Activated T-cell treated with anti-CD3 and anti-CD28 coated beads, Interleukin-2, amount 50 U/mL, for 24 hours (primary cell): Measurements from ENCODE around the gene C1orf115.
"Not testable (repeated sequence)": the region's sequence is repeated elsewhere in the genome, so short reads cannot be mapped to it uniquely, and the experiment has no call there.

ENCODE experiments used
- DNase-seq: peaks from one replicate; pipeline ENCODE4 v3.0.0-alpha.2; 2020
- H3K27ac Mint-ChIP-seq: 2 replicates; pipeline ENCODE4 v1.8.0; 2020; ENCODE audit warnings: mild to moderate bottlenecking, mixed read lengths
- H3K27me3 Mint-ChIP-seq: 2 replicates; pipeline ENCODE4 v1.8.0; 2020; ENCODE audit warnings: mixed read lengths
- H3K36me3 Mint-ChIP-seq: 2 replicates; pipeline ENCODE4 v1.8.0; 2020; ENCODE audit warnings: low read depth, mixed read lengths
- H3K4me1 Mint-ChIP-seq: 2 replicates; pipeline ENCODE4 v1.8.0; 2020; ENCODE audit warnings: low read depth, mixed read lengths
- H3K4me3 Mint-ChIP-seq: 2 replicates; pipeline ENCODE4 v1.8.0; 2020; ENCODE audit warnings: mild to moderate bottlenecking, moderate library complexity, mixed read lengths
- H3K9me3 Mint-ChIP-seq: 2 replicates; pipeline ENCODE4 v1.8.0; 2020; ENCODE audit warnings: mixed read lengths

C1orf115 gene

DNA sequence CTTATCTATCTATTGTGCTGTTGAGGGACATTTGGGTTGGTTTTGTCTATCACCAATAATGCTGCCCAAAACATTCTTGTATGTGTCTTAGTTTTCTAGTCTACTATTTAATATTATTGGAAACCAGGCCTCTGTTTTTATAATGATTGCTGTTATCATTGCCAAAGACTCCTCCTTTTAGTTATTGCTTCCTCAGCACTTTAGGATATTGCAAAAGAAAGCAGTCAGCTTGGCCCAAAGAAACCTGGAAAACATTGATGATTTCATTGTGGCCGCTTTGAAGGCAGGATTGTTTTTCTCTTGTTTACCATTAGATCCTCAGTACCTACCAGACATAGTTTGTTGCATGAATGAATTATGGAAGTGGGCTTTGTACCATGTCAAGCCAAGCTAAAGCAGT is 37.4 kb downstream of the C1orf115 start:
- Mint-ChIP-seq H3K36me3 (no peaks in the 10 kb centered on the region), H3K27ac (no peak overlapping the region), H3K27me3 (peaks cover 3% of the 10 kb centered on the region), H3K4me1 (no peaks in the 10 kb centered on the region), H3K4me3 (no peak overlapping the region), H3K9me3 (no peaks in the 10 kb centered on the region)
- no peak for DNase-seq

DNA sequence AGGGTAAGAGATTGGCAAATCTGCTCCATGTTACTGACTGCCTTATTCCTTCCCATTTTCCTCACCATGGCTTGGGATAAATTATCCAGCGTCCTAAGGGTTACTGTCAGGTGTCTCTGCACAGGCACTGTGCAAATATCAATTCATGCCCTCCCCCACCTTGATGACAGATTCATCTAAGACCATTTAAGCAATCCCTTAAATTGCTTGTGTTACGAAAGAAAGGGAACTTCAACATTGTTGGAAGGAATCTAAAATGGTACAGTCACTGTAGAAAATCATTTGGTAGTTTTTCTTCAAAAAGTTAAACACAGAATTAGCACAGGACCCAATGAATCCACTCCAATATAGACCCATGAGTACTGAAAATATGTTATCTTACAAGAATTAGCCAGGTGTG is 40.3 kb downstream of the C1orf115 start:
- Mint-ChIP-seq H3K27me3 (peaks cover 3% of the 10 kb centered on the region), H3K9me3 (no peaks in the 10 kb centered on the region), H3K27ac (no peak overlapping the region), H3K4me1 (peaks cover 10% of the 10 kb centered on the region), H3K36me3 (no peaks in the 10 kb centered on the region), H3K4me3 (no peak overlapping the region)
- no peak for DNase-seq

DNA sequence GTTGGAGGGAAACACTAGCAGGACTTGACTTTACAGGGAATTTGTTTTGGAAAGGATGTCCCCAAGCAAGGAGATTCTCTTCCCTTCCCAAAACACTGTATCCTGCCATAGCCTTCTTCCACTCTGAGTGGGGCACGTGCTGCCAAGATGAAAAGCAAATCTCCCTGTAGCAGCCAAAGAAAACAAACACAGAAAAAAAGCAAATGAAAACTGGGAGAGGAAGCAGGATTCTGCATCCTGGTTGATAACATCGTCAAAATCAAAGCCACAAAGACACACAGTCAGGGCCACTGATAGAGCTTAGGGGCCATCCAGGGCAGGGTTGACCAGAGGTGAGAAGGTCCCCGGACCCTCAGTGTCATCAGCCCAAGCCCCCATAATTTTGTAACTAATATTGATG is 42.0 kb downstream of the C1orf115 start:
- Mint-ChIP-seq H3K27me3 (no peaks in the 10 kb centered on the region), H3K27ac (peak overlapping the region; percentile 14), H3K36me3 (no peaks in the 10 kb centered on the region), H3K4me1 (peaks cover 10% of the 10 kb centered on the region), H3K4me3 (no peak overlapping the region), H3K9me3 (no peaks in the 10 kb centered on the region)
- no peak for DNase-seq

DNA sequence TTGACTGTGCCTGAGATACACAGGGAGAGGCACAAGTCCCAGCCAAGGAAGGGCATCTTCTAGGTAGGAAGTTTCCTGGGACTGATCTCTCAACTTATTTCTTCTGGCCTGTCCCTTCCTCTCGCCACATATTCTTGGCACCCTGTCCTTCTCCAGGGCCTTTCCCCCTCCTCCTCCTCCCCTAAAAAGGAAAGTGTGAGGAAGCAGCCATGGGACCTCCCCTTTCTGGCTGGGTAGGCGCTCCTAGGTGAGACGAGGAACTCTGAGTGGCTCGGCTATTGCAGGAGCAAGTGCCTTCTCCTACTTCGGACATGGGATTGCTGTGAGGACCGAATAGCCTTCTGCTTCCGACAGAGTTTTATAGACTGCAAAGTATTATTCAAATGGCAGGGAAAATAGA is 42.5 kb downstream of the C1orf115 start:
- Mint-ChIP-seq H3K27me3 (no peaks in the 10 kb centered on the region), H3K36me3 (no peaks in the 10 kb centered on the region), H3K27ac (peak overlapping the region; percentile 14), H3K4me1 (peaks cover 10% of the 10 kb centered on the region), H3K9me3 (no peaks in the 10 kb centered on the region), H3K4me3 (no peak overlapping the region)
- no peak for DNase-seq

DNA sequence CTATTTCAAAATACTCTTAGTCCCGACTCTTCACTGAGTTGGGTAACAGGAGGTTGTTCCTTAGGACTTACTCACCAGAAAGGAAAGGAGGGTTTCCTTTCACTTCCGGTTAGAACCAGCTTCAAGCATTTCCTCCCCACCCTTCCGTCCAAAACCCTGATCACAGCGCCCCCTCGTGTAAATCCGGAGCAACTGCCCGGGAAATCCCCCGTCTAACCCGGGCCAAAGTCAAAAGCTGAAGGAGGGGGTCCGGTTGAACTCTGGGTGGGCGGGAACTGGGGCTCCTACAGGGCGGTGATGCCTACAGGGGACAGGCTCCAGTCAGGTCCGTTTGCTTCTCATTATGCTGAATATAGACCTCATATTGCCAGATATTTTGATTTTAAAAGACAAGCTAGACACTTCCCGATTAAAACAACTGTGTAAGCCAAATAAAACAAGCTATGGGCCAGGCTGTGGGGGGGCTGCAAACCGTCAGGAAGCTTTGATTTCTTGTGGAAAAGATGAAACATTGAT is 43.0 kb downstream of the C1orf115 start:
- H3K36me3 Mint-ChIP-seq: no peaks in the 10 kb centered on the region

DNA sequence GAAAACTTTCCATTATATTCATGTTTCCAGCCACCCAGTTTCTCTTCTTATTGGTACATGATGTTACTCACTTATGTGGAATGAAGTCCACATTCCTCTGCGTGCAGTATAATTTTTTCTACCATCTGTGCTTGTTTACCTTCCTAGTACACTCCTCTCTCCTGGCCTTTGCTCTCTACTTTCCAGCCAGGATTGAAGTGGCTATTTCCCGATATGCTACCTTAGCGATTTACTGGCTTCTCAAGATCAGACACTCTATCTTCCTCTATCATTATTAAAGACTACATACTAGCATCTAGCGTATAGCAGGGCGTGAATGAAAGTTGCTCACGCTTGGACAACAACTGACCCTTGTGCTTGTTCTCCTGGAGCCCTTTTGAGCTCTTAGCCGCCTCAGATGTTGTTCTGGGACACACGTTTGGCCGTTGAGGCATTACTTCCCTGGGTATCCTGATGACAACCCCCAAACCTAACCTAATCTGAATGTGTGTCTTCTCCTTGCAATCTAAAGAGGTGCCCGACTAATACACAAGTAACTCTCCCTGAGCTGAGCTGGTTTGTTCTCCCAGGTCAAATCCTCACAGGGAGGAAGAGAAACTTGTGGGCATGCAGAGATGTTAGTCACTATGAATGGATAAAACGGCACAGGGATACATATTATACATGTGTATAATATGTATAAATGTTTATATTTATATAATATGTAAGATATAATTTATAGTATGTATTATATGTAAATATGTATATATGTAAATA is 44.6 kb downstream of the C1orf115 start:
- H3K36me3 Mint-ChIP-seq: no peaks in the 10 kb centered on the region
- H3K4me1 Mint-ChIP-seq: peaks cover 10% of the 10 kb centered on the region
- H3K4me3 Mint-ChIP-seq: no peak overlapping the region
- H3K27ac Mint-ChIP-seq: no peak overlapping the region
- DNase-seq: no peak
- H3K9me3 Mint-ChIP-seq: no peaks in the 10 kb centered on the region
- no peaks in the 10 kb centered on the region for H3K27me3 Mint-ChIP-seq

More for the DNA sequence above, 43.0 kb downstream of the C1orf115 start:
- no peak overlapping the region for H3K27ac Mint-ChIP-seq
- H3K9me3 Mint-ChIP-seq: no peaks in the 10 kb centered on the region
- H3K4me1 Mint-ChIP-seq: peaks cover 10% of the 10 kb centered on the region
- H3K4me3 Mint-ChIP-seq: peak overlapping the region; percentile 44
- H3K27me3 Mint-ChIP-seq: no peaks in the 10 kb centered on the region
- DNase-seq: peak; percentile 82

DNA sequence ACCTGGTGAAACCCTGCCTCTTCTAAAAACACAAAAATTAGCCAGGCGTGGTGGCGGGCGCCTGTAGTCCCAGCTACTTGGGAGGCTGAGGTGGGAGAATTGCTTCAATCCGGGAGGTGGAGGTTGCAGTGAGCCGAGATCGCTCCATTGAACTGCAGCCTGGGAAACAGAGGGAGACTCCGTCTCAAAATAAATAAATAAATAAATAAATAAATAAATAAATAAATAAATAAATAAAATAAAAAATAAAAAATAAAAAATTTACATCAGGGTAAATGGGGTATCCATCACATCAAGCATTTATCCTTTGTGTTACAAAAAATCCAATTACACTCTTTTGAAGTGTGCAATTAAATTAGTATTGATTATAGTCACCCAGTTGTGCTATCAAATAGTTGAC is 46.1 kb downstream of the C1orf115 start:
- H3K36me3 Mint-ChIP-seq, H3K9me3 Mint-ChIP-seq, DNase-seq, H3K27ac Mint-ChIP-seq, H3K27me3 Mint-ChIP-seq, H3K4me3 Mint-ChIP-seq: not testable (repeated sequence)
- peaks cover 10% of the 10 kb centered on the region for H3K4me1 Mint-ChIP-seq

DNA sequence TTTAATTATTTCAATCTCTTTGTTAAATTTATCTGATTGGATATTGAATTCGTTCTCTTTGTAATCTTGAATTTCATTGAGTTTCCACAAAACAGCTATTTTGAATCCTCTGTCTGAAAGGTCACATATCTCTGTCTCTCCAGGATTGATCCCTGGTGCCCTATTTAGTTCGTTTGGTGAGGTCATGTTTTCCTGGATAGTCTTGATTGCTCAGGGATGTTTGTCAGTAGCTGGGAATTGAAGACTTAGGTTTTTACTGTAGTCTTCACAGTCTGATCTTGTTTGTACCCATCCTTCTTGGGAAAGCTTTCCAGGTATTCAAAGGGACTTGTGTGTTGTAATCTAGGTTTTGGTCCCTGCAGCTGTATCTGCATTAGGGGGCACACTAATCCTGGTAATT is 51.2 kb downstream of the C1orf115 start:
- H3K27me3 Mint-ChIP-seq: peaks cover 19% of the 10 kb centered on the region
- H3K4me3 Mint-ChIP-seq: no peak overlapping the region
- H3K4me1 Mint-ChIP-seq: no peaks in the 10 kb centered on the region
- no peaks in the 10 kb centered on the region for H3K36me3 Mint-ChIP-seq
- H3K9me3 Mint-ChIP-seq: no peaks in the 10 kb centered on the region
- H3K27ac Mint-ChIP-seq: no peak overlapping the region
- DNase-seq: no peak

DNA sequence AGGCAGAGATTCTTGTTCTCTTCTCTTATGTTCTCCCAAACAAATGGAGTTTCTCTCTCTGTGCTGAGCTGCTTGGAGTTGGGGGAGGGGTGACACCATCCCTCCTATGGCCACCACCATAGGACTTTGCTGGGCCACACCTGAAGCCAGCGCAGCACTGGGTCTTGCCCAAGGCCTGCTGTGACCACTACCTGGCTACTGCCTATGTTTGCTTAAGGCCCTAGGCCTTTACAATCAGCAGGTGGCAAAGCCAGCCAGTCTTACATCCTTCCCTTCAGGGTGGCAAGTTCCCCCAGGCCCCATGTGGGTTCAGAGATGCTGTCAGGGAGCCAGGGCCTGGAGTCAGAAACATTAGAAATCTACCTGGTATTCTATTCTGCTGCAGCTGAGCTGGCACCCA is 51.7 kb downstream of the C1orf115 start:
- H3K4me3 Mint-ChIP-seq: no peak overlapping the region
- no peaks in the 10 kb centered on the region for H3K9me3 Mint-ChIP-seq
- H3K27me3 Mint-ChIP-seq: peaks cover 24% of the 10 kb centered on the region
- no peak overlapping the region for H3K27ac Mint-ChIP-seq
- DNase-seq: no peak
- no peaks in the 10 kb centered on the region for H3K4me1 Mint-ChIP-seq
- no peaks in the 10 kb centered on the region for H3K36me3 Mint-ChIP-seq

DNA sequence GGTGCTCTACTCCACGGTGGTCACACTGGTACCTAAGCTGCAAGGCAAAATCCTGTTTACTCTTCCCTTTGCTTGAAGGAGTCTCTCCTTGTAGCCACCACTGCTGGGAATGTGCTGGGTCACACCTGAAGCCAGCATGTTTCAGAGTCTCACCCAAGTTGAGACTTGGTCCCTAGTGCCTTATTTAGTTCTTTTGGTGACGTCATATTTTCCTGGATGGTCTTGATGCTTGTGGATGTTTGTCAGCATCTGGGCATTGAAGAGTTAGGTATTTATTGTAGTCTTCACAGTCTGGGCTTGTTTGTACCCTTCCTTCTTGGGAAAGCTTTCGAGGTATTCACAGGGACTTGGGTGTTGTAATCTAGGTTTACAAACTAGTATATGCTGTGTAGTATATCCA is 52.4 kb downstream of the C1orf115 start:
- DNase-seq: no peak
- Mint-ChIP-seq H3K9me3 (no peaks in the 10 kb centered on the region), H3K27me3 (peaks cover 31% of the 10 kb centered on the region), H3K36me3 (no peaks in the 10 kb centered on the region), H3K4me1 (no peaks in the 10 kb centered on the region), H3K4me3 (no peak overlapping the region), H3K27ac (no peak overlapping the region)

DNA sequence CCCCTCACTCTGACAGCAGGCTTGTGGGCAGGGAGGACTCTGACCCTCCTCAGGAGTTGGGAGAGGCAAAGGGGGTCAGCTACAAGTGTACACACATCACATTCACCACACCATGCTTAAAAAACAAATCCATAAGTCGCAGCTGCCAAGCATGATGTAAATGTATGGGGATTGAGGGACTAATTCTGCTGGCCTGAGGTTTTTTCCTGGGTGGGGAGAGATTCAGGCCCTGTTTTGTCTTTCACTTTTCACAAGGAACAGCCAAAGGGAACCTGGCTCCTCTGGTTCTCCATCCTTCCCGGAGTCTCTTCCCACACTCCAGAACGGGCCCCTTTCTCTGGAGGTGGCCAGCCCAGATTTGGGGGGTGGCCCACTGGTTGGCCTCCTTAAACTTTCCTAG is 56.7 kb downstream of the C1orf115 start:
- Mint-ChIP-seq H3K36me3 (no peaks in the 10 kb centered on the region), H3K4me1 (peaks cover 8% of the 10 kb centered on the region), H3K27ac (no peak overlapping the region), H3K4me3 (no peak overlapping the region), H3K27me3 (peaks cover 66% of the 10 kb centered on the region), H3K9me3 (no peaks in the 10 kb centered on the region)
- DNase-seq: no peak

DNA sequence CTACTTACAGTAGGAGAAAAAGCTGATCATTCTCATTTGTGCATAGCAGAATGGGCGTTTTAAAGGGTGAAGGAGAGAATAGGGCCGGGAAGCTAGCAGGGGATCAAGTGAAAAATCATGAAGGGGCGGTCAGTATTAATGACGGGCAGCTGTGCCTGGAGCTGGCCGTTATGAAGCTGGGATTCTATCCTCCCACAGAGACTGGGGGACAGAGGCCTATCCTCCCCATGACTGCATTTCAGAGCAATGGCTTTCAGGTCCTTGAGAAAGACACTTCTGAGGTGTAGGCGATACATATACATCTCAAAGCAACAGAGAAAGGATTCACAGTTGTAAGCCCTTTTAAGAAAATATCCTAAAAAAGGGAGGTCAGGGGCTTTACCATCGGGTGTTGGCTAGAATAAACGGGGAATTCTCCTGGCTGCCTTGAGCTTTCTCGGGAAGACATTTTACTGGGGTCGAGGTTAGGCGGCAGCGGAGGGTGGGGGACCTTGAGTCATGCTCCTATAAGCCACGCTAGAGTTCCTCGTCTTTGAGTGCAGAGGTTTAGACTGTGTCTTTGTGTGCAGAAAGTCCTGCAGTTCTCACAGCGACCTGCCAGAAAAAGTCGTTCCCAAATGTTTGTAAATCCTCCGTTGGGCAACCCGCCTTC is 57.4 kb downstream of the C1orf115 start:
- Mint-ChIP-seq H3K4me1 (peaks cover 8% of the 10 kb centered on the region), H3K36me3 (no peaks in the 10 kb centered on the region), H3K4me3 (peak overlapping the region; percentile 63), H3K27me3 (peaks cover 72% of the 10 kb centered on the region), H3K27ac (no peak overlapping the region), H3K9me3 (no peaks in the 10 kb centered on the region)
- DNase-seq: no peak

DNA sequence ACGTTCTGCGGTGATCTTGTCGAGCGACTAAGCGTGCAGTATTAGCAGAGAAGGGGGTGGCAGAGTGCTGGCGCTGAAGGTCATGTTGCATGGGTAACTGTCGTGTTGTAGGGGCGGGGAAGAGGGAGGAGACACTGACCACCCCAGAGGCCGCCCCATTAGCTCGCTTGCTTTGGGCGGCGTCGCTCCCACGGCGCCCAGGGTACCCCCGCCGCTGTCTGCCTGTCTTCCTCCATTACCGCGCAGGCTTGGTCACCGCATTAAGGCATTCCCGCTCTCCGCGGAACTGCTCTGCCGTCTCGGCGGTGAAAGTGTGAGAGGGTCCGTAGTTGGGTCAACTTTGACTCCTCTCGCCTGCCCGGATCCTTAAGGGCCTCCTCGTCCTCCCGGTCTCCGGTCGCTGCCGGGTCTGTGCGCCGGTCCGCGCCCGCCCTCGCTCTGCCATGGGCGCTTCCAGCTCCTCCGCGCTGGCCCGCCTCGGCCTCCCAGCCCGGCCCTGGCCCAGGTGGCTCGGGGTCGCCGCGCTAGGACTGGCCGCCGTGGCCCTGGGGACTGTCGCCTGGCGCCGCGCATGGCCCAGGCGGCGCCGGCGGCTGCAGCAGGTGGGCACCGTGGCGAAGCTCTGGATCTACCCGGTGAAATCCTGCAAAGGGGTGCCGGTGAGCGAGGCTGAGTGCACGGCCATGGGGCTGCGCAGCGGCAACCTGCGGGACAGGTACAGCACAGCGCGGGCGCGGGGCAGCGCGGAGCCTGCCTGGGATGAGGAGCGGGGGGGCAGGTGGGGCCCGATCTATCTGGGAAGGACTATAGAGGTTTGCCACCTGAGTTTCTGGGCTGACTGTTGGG is 58.1 kb downstream of the C1orf115 start, which contains the start of gene MTARC2:
Gene MTARC2 (plus strand): TSS at position 234 of the 846 bp plus-strand sequence. CDS start 210 bp downstream, at position 444.
- Mint-ChIP-seq H3K4me1 (peaks cover 8% of the 10 kb centered on the region), H3K9me3 (no peaks in the 10 kb centered on the region), H3K27me3 (peaks cover 74% of the 10 kb centered on the region), H3K4me3 (peak within 1 kb of the TSS; percentile 63), H3K36me3 (no peaks in the 10 kb centered on the region), H3K27ac (no peak within 1 kb of the TSS)
- peak; percentile 39 for DNase-seq
